Measurements from ENCODE around the gene BTG2. TPM values are rescaled to one million over a fixed set of nuclear protein-coding genes. Genes with fewer than 3 reads are reported as not detected.
A peak's percentile ranks its signal among the peaks of the same experiment; 100 is the strongest.
"Not testable (repeated sequence)": the region's sequence is repeated elsewhere in the genome, so short reads cannot be mapped to it uniquely, and the experiment has no call there.

Gene BTG2
- total RNA-seq, result 100 to 1,000 TPM in 3 of 4 donors, 10 to 100 TPM in 1; 76.3 to 654 (median 238) TPM

GRCh38 chr1:203304919-203305808, at the start of gene BTG2:
TSS of gene BTG2 (plus strand) at chr1:203305519. CDS start at chr1:203305607, 88 bp downstream.
- no peak for TF ChIP-seq CTCF (IDR thresholded peaks at IDR 0.05)
- DNase-seq (ENCODE audit: low spot score) (peak; percentile 88), ATAC-seq (ENCODE audit: low FRiP score) (peak; percentile 95)

GRCh38 chr1:203256636-203257035, 48.7 kb upstream of the BTG2 start:
- ATAC-seq (ENCODE audit: low FRiP score); DNase-seq (ENCODE audit: low spot score): not testable (repeated sequence)

GRCh38 chr1:203263496-203263895, 41.8 kb upstream of the BTG2 start:
- DNase-seq (ENCODE audit: low spot score), result no peak
- no peak for TF ChIP-seq CTCF (IDR thresholded peaks at IDR 0.05)
- no peak for ATAC-seq (ENCODE audit: low FRiP score)

- DNase-seq (ENCODE audit: low spot score) (no peak), ATAC-seq (ENCODE audit: low FRiP score) (no peak)
- TF ChIP-seq CTCF (IDR thresholded peaks at IDR 0.05), result no peak
These were observed 41.2 kb upstream of the BTG2 start for GRCh38 chr1:203264052-203264501.

- DNase-seq (ENCODE audit: low spot score), result no peak
- no peak for TF ChIP-seq CTCF (IDR thresholded peaks at IDR 0.05)
- ATAC-seq (ENCODE audit: low FRiP score), result no peak
These were observed 39.8 kb upstream of the BTG2 start for GRCh38 chr1:203265541-203265940.

- DNase-seq (ENCODE audit: low spot score); ATAC-seq (ENCODE audit: low FRiP score): not testable (repeated sequence)
These were observed 39.2 kb upstream of the BTG2 start for GRCh38 chr1:203266140-203266539.

- ATAC-seq (ENCODE audit: low FRiP score) (peak; percentile 70), DNase-seq (ENCODE audit: low spot score) (no peak)
- peak in 1 of 3 donors; percentile 70 for TF ChIP-seq CTCF (IDR thresholded peaks at IDR 0.05)
These were observed 37.9 kb upstream of the BTG2 start for GRCh38 chr1:203267347-203267846.

- DNase-seq (ENCODE audit: low spot score) (no peak), ATAC-seq (ENCODE audit: low FRiP score) (no peak)
- TF ChIP-seq CTCF (IDR thresholded peaks at IDR 0.05), result no peak
These were observed 37.4 kb upstream of the BTG2 start for GRCh38 chr1:203267912-203268311.

Data from omental fat pad (tissue), 4 donors.